GM13977 (cell line): Measurements from ENCODE around the gene ARHGAP29.

ENCODE experiments used
- DNase-seq: peaks from one replicate; pipeline ENCODE4 v3.0.0; 2012; ENCODE audit warnings: low spot score
- CTCF ChIP-seq: IDR thresholded peaks from 2 replicates; pipeline ENCODE4 v1.5.1; 2012; ENCODE audit warnings: mild to moderate bottlenecking, control low read depth; ENCODE audit not compliant: insufficient read depth; ENCODE audit errors: extremely low read depth, missing control alignments
- in situ Hi-C: fragments of 300-500 bp; cut with MboI; formaldehyde crosslinking; loops from one replicate; pipeline ENCODE4 v1.12.0; 2022; ENCODE audit warnings: low sequenced_read_pairs, low pct_unique_long_range_greater_than_20kb, mixed read lengths, inconsistent platforms; ENCODE audit not compliant: unreplicated experiment

ARHGAP29 gene

DNA sequence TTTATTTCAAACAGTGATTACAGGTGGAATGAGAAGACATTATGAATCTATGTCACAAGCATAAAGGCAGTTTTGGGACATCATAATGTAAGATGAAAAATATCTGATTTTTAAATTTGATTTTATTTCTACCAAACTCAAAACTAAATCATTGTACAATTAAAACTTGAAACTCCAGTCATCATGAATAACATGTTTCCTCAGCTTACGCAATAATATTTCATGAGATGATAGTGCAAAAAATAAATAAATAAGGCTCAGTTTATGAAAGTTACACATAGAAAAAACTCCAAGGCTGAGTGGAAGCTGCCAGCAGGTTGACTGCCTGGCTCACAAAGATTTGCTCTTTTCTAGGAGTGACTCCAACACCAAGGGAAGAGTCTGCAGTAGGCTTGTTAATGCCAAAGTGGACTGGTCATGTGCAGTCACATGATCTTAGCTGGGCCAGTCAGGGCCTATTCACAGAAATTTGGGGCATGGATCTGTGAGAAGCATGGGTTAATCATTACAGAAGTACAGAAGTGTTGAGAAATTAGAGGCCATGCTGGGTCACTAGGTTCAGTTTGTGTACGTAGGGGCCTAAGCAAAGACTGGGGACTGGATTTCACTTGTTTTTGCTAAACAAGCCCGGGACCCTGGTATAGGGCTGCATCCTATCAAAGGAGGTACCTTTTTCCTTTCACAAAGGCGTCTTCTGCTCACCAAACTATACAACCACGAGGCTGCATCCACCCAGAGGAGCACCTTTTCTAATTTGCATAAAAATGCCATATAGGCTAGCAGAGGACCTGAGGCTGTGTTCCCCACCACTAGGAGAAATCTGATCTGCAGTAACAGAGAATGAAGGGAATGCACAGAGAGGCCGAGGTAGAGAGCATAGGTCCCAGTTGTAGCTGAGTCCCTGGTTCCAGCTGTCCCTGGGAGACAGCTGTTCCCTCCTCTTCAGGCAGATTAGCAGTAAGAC is 111.6 kb downstream of the ARHGAP29 start:
- no peak for DNase-seq
- in situ Hi-C loops = no loop called here
- TF ChIP-seq CTCF = no peak

GRCh38 chr1:94124538-94124937 is 112.8 kb downstream of the ARHGAP29 start:
- TF ChIP-seq CTCF = no peak
- DNase-seq = no peak
- in situ Hi-C loops = no loop called here

DNA sequence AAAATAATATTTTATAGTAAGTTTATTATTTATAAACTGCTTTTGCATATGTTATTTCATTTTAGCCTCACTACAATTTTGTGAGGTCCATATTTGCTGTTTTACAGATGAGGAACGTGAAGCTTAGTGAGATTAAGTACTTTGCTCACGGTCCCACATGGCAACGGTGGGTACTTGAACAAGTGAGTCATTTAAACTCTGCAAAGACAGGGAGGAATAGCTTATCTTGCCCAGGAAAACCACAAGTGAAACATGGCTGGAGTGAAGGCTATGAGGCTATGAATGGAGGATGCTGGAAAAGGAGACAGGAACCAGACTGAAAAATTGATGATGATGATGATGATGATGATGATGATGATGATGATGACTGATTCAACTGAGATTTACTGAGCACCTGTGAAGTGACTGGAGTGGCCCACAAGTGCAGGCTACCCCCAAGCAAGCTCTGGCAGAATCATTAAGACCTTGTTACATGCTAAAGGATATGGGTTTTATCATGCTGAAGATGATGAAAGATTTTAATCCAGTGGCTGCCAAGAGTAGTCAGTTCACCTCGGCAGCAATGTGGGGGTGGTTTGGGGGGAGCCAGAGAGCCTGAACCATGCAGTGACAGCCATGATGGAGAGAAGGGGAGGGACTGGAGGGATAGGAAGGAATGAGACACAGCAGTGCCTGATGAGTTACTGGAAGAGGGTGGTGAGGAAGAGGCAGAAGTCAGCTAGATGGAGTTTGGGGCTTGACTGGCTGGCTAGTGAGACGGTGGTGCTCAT is 115.0 kb downstream of the ARHGAP29 start:
- no peak for DNase-seq
- in situ Hi-C loops = no loop called here

More for the DNA sequence above, 115.0 kb downstream of the ARHGAP29 start:
- TF ChIP-seq CTCF = no peak
